H1 (cell line): Measurements from ENCODE around the gene CCDC8. TPM values are rescaled to one million over a fixed set of nuclear protein-coding genes. Genes with fewer than 3 reads are reported as not detected.

Experiments used
- CEBPB ChIP-seq: IDR thresholded peaks from 2 replicates; pipeline ENCODE4 v1.6.1; 2012; ENCODE audit warnings: low read depth, low read length
- GABPA ChIP-seq: IDR thresholded peaks from 2 replicates; pipeline ENCODE4 v1.6.1; 2011; ENCODE audit warnings: mild to moderate bottlenecking, low read length, moderate library complexity, borderline replicate concordance; ENCODE audit not compliant: insufficient read depth
- SP4 ChIP-seq: IDR thresholded peaks from 2 replicates; pipeline ENCODE4 v1.6.1; 2012; ENCODE audit warnings: low read length, inconsistent platforms
- polyA plus RNA-seq, 7 experiments: library from polyadenylated mRNA; depleted of rRNA in 3 of 7; stranded (reverse) in 5 of 7; unstranded in 2 of 7; fragments of >200 nt in 5 of 7; fragments of 200-250 nt in 2 of 7; gene quantifications; 1 replicate in 5 of 7; 2 replicates in 1 of 7; 4 replicates in 1 of 7; pipeline versions ENCODE4 v1.2.1 to v1.2.3, GENCODE V29; 2011 to 2013; ENCODE audit warnings: missing spikeins in 2 of 7, mixed read lengths in 2 of 7
- total RNA-seq: library from RNA; stranded (reverse); fragmentation: NEBNext Ultra II Directional; extraction: Animal tissue kit (Norgen Biotek cat#: 25700); gene quantifications from 2 replicates; pipeline ENCODE4 v1.2.1, GENCODE V29; 2021

The CCDC8 gene
- total and polyA plus RNA-seq, 2 of the 8 experiments (the other 6 are each of a cell fraction or from before 2014, with no cell fraction given) = 4.9 to 13.6 TPM

GRCh38 chr19:46368116-46368515, 45.2 kb downstream of the CCDC8 start (continued):
- TF ChIP-seq GABPA (no peak), SP4 (no peak), CEBPB (no peak)
